Parathyroid adenoma (tissue), 2 donors: ENCODE measurements around the gene GGPS1.
"Not testable (repeated sequence)": the region's sequence is repeated elsewhere in the genome, so short reads cannot be mapped to it uniquely, and the experiment has no call there.

Experiments
- H2AFZ ChIP-seq: fragments of 300-600 bp; sonication (generic); one replicate; pipeline ENCODE4 v1.7.0; 2017; ENCODE audit warnings: antibody characterized with exemption, mild to moderate bottlenecking
- H3K27ac ChIP-seq: fragments of 300-600 bp; sonication (generic); one replicate; pipeline ENCODE4 v1.7.0; 2017
- H3K27me3 ChIP-seq: fragments of 300-600 bp; sonication (generic); one replicate; pipeline ENCODE4 v1.7.0; 2017; ENCODE audit warnings: low read length; ENCODE audit not compliant: control insufficient read depth, insufficient read depth
- H3K36me3 ChIP-seq: fragments of 300-600 bp; sonication (generic); one replicate; pipeline ENCODE4 v1.7.0; 2017; ENCODE audit warnings: low read length; ENCODE audit not compliant: control insufficient read depth, insufficient read depth
- H3K4me1 ChIP-seq: fragments of 300-600 bp; sonication (generic); one replicate; pipeline ENCODE4 v1.7.0; 2017; ENCODE audit warnings: control low read depth
- H3K4me2 ChIP-seq: fragments of 300-600 bp; sonication (generic); one replicate; pipeline ENCODE4 v1.7.0; 2017; ENCODE audit warnings: low read length
- H3K4me3 ChIP-seq: fragments of 300-600 bp; sonication (generic); one replicate; pipeline ENCODE4 v1.7.0; 2017; ENCODE audit warnings: low read depth, low read length
- H3K79me2 ChIP-seq: fragments of 300-600 bp; sonication (generic); one replicate; pipeline ENCODE4 v1.7.0; 2017; ENCODE audit warnings: control low read depth
- H3K9ac ChIP-seq: fragments of 300-600 bp; sonication (generic); one replicate; pipeline ENCODE4 v1.7.0; 2017; ENCODE audit warnings: mild to moderate bottlenecking
- H3K9me3 ChIP-seq: fragments of 300-600 bp; sonication (generic); one replicate; pipeline ENCODE4 v1.7.0; 2017; ENCODE audit warnings: low read length; ENCODE audit not compliant: control insufficient read depth
- CTCF ChIP-seq: fragments of 300-600 bp; sonication (generic); IDR thresholded peaks from one replicate; pipeline ENCODE4 v1.7.0; 2017; ENCODE audit warnings: antibody characterized with exemption, mild to moderate bottlenecking
- donor health status: primary hyperparathyroidism.

The GGPS1 gene

GRCh38 chr1:235369802-235370201 lies 41.4 kb downstream of the GGPS1 start:
- H3K79me2 ChIP-seq, result peaks cover 14% of the 10 kb centered on the region
- no peak overlapping the region for H3K9ac ChIP-seq
- no peak overlapping the region for H2AFZ ChIP-seq
- no peaks in the 10 kb centered on the region for H3K9me3 ChIP-seq
- H3K4me2 ChIP-seq, result no peak overlapping the region
- H3K27ac ChIP-seq, result no peak overlapping the region
- H3K27me3 ChIP-seq, result no peaks in the 10 kb centered on the region
- no peak overlapping the region for H3K4me3 ChIP-seq
- no peak for TF ChIP-seq CTCF
- H3K36me3 ChIP-seq, result no peaks in the 10 kb centered on the region
- no peaks in the 10 kb centered on the region for H3K4me1 ChIP-seq

GRCh38 chr1:235375919-235376605 lies 47.7 kb downstream of the GGPS1 start:
- H3K36me3 ChIP-seq, result no peaks in the 10 kb centered on the region
- no peak overlapping the region for H3K9ac ChIP-seq
- no peak overlapping the region for H3K4me2 ChIP-seq
- no peaks in the 10 kb centered on the region for H3K4me1 ChIP-seq
- no peaks in the 10 kb centered on the region for H3K9me3 ChIP-seq
- H3K27ac ChIP-seq, result no peak overlapping the region
- no peak overlapping the region for H2AFZ ChIP-seq
- H3K27me3 ChIP-seq, result no peaks in the 10 kb centered on the region
- peaks cover 10% of the 10 kb centered on the region for H3K79me2 ChIP-seq
- no peak for TF ChIP-seq CTCF
- H3K4me3 ChIP-seq, result no peak overlapping the region

GRCh38 chr1:235378134-235378735 lies 49.9 kb downstream of the GGPS1 start:
- not testable (repeated sequence) for H2AFZ ChIP-seq, H3K79me2 ChIP-seq, H3K9me3 ChIP-seq, H3K9ac ChIP-seq, H3K27me3 ChIP-seq, H3K4me3 ChIP-seq, H3K4me2 ChIP-seq, H3K4me1 ChIP-seq, H3K27ac ChIP-seq, H3K36me3 ChIP-seq

GRCh38 chr1:235381955-235382739 lies 53.8 kb downstream of the GGPS1 start:
- not testable (repeated sequence) for H3K4me2 ChIP-seq, H3K4me3 ChIP-seq, H3K4me1 ChIP-seq, H3K27me3 ChIP-seq, H3K9ac ChIP-seq, H2AFZ ChIP-seq, H3K36me3 ChIP-seq, H3K9me3 ChIP-seq, H3K27ac ChIP-seq, H3K79me2 ChIP-seq

GRCh38 chr1:235385633-235386032 lies 57.3 kb downstream of the GGPS1 start:
- H3K4me3 ChIP-seq, H3K9me3 ChIP-seq, H3K36me3 ChIP-seq, H3K9ac ChIP-seq, H2AFZ ChIP-seq, H3K4me1 ChIP-seq, H3K27ac ChIP-seq, H3K79me2 ChIP-seq, H3K27me3 ChIP-seq, H3K4me2 ChIP-seq: not testable (repeated sequence)

- H3K4me3 ChIP-seq, result no peak overlapping the region
- H3K79me2 ChIP-seq, result peaks cover 8% of the 10 kb centered on the region
- no peak overlapping the region for H2AFZ ChIP-seq
- no peaks in the 10 kb centered on the region for H3K36me3 ChIP-seq
- no peak overlapping the region for H3K27ac ChIP-seq
- no peaks in the 10 kb centered on the region for H3K4me1 ChIP-seq
- no peaks in the 10 kb centered on the region for H3K9me3 ChIP-seq
- H3K4me2 ChIP-seq, result no peak overlapping the region
- no peak overlapping the region for H3K9ac ChIP-seq
- TF ChIP-seq CTCF, result no peak
- no peaks in the 10 kb centered on the region for H3K27me3 ChIP-seq
These were observed 63.5 kb downstream of the GGPS1 start for GRCh38 chr1:235391874-235392273.
